Mesenteric fat pad (tissue), 1 donor: Measurements from ENCODE around the gene ZNF586. TPM values are rescaled to one million over a fixed set of nuclear protein-coding genes. Genes with fewer than 3 reads are reported as not detected.
"Not testable (repeated sequence)": the region's sequence is repeated elsewhere in the genome, so short reads cannot be mapped to it uniquely, and the experiment has no call there.

Experiments used
- DNase-seq: peaks from one replicate; pipeline ENCODE4 v3.0.0-alpha.2; 2020; ENCODE audit warnings: low spot score
- long read RNA-seq: library from polyadenylated mRNA; unstranded; transcript quantifications from one replicate; pipeline ENCODE4 v2.0.0, GENCODE V29; 2020
- total RNA-seq: library from RNA; stranded (reverse); fragmentation: NEBNext Ultra II Directional; extraction: Animal tissue kit (Norgen Biotek cat#: 25700); gene quantifications from one replicate; pipeline ENCODE4 v1.2.1, GENCODE V29; 2021
- donor health status: DM: yes; HTN: yes; CAD: no.

The ZNF586 gene
- 13.0 TPM for total RNA-seq
- long read RNA-seq, transcript ZNF586-203 (3 exons, 2,163 nt), result major isoform, 12 of 30 reads
- long read RNA-seq, partial matches to known transcripts, result 0 of 30 reads
- long read RNA-seq, other reads (novel, unspliced or antisense), result 18 of 30 reads

GRCh38 chr19:57769345-57770131, at the start of gene ZNF586:
TSS of gene ZNF586 (plus strand) at chr19:57769676. CDS start at chr19:57769843, 167 bp downstream.
- DNase-seq, result peak; percentile 95

DNA sequence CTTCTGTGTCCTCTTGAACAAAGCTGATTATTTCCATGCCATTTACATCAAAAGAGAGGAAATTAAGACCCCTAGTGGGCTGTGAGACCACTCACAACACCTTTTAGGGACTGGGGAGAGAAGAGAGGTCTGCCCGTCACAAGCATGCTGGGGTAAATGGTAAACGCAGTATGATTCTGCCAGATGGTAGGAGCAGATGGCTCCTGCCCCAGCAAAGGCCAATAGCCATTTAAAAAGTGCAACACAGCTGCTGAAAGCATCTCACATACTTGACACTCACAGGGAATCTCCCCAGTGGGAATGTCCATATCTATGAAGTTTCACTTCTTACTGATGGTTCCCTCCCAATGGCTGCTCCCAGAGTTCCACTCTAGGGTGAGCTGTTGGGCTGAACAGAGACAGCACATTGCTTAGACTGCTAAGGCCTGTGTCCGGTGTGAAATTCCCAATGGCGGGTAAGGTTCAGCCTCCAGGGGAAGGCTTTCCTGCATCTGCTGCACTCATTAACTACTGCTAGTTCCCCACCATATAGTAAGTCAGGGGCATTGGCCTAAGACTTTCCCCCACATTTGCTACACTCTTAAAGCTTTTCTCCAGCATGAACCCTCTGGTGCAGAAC, 49.5 kb upstream of the ZNF586 start:
- DNase-seq, result peak; percentile 74

- no peak for DNase-seq
These were observed 48.6 kb upstream of the ZNF586 start for GRCh38 chr19:57720878-57721277.

GRCh38 chr19:57738320-57738719, 31.2 kb upstream of the ZNF586 start:
- DNase-seq, result not testable (repeated sequence)

- DNase-seq, result not testable (repeated sequence)
These were observed 30.7 kb upstream of the ZNF586 start for GRCh38 chr19:57738770-57739169.

GRCh38 chr19:57746580-57747471, 22.6 kb upstream of the ZNF586 start, which contains the start of gene ZNF776:
TSS of gene ZNF776 (plus strand) at chr19:57746815. CDS start at chr19:57747059, 244 bp downstream.
- DNase-seq, result no peak

DNA sequence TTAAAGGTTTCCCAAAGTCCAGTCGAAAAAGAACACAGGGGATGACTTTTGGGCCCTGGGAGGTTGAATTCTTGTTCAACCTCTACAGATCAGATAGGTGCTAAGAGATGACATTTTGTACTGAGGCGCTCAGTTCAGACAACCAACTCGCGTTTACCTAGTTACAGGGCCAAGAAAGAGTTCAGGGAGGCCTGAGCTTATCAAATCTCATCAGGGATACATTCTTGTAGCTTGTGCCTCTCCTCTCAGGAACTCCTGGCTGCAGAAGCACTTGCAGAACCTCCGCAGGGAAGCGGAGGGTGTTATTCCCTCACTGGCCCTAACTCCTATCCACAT, 22.0 kb upstream of the ZNF586 start:
- no peak for DNase-seq

DNA sequence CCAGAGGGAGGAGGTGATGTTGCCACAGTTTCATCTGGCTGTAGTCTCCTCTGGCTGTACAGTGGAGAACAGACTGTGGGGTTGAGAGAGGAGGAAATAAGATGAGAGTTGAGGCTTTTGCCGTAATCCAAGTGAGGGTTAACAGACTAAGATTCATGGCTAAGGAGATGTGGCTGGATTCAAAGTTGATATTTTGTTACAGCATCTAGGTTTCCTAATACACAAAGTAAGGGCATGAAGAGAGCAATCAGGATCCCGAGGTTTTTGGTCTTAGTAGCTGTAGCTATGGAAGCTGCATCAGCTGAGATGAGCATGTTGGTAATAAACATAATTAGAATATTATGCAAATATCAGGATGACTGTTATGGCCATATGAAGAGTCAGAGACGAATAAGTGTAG, 21.4 kb upstream of the ZNF586 start:
- DNase-seq, result no peak

GRCh38 chr19:57754091-57754673, 15.3 kb upstream of the ZNF586 start:
- no peak for DNase-seq

DNA sequence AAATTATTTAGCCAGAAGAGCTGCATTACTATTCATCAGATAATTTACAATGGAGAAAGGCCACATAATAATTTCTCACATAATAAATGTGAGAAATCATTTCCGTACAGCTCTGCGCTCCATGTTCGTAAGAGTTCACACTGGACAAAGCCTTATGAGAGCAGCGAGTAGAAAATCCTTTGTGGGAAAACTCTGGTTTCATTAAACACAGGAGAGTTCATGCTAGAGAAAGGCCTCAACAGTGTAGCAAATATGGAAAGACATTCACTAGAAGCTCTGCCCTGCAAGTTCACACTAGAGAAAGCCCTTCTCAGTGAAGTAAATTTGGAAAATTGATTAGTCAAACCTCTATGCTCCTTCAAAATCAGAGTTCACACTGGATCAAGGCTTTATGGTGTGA, 14.4 kb upstream of the ZNF586 start:
- DNase-seq, result no peak

GRCh38 chr19:57757941-57758340, 11.5 kb upstream of the ZNF586 start:
- no peak for DNase-seq

- no peak for DNase-seq
These were observed 10.4 kb upstream of the ZNF586 start for GRCh38 chr19:57759096-57759495.

DNA sequence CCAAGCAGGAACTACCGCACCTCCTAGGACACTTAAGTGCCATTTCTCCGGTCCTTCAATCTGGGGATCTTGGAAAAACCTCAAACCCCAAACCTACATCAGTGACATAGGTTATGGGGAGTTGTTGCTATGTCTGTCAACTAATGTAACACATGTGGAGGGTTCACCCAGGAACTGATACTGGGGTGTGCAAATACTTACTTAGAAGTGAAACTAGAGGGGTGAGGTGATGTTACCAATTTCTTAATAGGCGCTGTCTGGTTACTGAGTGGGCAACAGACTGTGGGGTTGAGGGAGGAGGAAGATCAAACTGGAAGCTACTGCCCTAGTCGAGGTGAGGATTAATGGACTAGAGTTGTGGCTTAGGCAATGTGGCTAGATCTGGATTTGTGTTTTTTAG, 1.9 kb downstream of the ZNF586 start:
- DNase-seq, result no peak

DNA sequence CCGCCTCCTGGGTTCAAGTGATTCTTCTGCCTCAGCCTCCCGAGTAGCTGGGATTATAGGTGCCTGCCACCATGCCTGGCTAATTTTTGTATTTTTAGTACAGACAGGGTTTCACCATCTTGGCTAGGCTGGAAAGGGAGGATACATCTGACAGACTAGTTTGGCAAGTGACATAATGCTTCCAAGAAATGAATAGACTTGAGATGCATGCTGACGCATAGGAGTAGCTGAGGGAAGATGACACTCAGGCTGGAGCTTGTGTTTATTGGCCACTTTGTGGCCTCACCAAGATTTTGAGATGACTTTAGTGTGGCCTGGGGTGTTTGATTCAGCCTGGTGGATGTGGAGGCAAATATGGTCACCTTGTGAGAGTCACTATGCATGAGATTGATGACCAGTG, 4.0 kb downstream of the ZNF586 start:
- no peak for DNase-seq

DNA sequence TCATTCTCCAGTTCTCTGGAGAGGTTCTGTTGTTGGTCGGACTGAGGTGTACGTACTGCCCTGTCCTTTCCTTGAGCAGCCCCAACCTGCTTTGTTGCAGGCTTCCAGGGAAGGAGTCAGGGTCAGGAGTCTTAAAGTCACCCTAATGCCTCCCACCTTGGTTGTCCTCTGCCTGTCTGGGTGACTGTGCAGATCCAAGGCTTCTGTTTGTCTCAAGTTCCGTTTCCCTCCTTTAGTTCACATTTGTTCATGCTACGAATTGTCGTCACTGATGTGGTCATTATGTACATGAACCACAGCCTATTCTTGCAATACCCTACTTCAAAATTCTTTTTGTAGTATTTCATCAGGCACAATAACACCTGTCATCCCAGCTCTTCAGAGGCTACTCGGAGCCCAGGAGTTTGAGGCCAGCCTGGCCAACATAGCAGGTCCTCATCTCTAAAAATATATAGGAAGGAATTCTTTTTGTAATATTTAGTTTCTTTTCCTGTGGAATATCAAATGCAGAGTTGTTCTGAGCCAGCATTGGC, 7.4 kb downstream of the ZNF586 start:
- no peak for DNase-seq

- no peak for DNase-seq
These were observed 8.9 kb downstream of the ZNF586 start for GRCh38 chr19:57778336-57778735.

DNA sequence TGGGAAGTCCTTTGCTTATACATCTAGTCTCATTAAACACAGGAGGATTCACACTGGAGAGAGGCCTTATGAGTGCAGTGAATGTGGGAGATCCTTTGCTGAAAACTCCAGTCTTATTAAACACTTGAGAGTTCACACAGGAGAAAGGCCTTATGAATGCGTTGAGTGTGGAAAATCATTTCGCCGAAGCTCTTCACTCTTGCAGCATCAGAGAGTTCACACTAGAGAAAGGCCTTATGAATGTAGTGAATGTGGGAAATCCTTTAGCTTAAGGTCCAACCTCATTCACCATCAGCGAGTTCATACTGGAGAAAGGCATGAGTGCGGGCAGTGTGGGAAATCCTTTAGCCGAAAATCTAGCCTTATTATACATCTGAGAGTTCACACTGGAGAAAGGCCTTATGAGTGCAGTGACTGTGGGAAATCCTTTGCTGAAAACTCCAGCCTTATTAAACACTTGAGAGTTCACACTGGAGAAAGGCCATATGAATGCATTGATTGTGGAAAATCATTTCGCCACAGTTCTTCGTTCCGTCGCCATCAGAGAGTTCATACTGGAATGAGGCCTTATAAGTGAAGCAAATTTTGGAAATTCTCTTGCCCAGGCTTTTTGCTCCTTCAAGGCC, 9.9 kb downstream of the ZNF586 start:
- DNase-seq, result no peak

DNA sequence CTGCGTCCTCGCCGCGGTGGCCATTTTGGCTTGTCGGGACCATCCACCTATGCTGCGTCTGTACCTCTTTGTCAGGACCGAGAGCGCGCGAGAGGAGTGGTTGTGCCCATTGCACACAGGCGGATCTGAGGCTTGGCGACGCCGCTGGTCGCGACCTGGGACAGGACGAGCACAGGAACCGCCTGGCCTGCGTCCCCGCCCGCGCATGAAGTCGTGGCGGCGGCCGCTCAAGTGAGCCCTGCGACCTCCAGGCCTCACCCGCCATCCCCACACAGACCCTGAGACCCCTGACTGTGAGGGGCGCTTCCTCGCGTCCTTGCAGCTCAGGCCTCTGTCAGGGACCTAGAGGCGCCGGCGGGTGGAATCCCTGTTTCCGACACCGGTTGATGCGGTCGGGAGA, 16.8 kb downstream of the ZNF586 start:
- DNase-seq, result peak; percentile 68

DNA sequence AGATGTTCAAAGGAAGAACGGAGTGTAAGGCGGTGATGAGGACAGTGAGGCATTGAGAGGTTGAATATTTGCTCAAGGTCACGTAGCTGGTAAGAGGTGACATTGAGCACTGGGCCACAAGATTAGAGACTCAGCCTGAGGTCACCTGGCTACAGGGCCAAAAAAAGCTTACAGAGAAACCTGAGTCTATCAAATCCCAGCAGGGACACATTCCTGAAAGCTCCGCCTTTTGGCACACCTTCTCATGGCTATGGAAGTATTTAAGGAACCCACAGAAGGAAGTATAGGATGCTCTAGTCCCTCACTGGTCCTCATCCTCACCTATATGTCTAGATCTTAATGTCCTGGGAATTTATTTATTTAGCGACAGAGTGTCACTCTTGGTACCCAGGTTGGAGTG, 17.4 kb downstream of the ZNF586 start:
- no peak for DNase-seq

GRCh38 chr19:57788114-57788692, 18.7 kb downstream of the ZNF586 start:
- no peak for DNase-seq
